K562 treated with DMSO at 1 percent for 12 hours (cell line): Measurements from ENCODE around the gene OR14A16. TPM values are rescaled to one million over a fixed set of nuclear protein-coding genes. Genes with fewer than 3 reads are reported as not detected.

Experiments used
- total RNA-seq: library from RNA; unstranded; fragments of 300-600 nt; gene quantifications from 2 replicates; pipeline ENCODE4 v1.2.3, GENCODE V29; 2022; ENCODE audit not compliant: insufficient read depth

The OR14A16 gene
- total RNA-seq: not detected in 2 replicates

GRCh38 chr1:247824023-247824422 is at the start of gene OR14A16:
Gene OR14A16 (minus strand): TSS chr1:247824119. CDS start chr1:247815729, 8,390 bp downstream.

DNA sequence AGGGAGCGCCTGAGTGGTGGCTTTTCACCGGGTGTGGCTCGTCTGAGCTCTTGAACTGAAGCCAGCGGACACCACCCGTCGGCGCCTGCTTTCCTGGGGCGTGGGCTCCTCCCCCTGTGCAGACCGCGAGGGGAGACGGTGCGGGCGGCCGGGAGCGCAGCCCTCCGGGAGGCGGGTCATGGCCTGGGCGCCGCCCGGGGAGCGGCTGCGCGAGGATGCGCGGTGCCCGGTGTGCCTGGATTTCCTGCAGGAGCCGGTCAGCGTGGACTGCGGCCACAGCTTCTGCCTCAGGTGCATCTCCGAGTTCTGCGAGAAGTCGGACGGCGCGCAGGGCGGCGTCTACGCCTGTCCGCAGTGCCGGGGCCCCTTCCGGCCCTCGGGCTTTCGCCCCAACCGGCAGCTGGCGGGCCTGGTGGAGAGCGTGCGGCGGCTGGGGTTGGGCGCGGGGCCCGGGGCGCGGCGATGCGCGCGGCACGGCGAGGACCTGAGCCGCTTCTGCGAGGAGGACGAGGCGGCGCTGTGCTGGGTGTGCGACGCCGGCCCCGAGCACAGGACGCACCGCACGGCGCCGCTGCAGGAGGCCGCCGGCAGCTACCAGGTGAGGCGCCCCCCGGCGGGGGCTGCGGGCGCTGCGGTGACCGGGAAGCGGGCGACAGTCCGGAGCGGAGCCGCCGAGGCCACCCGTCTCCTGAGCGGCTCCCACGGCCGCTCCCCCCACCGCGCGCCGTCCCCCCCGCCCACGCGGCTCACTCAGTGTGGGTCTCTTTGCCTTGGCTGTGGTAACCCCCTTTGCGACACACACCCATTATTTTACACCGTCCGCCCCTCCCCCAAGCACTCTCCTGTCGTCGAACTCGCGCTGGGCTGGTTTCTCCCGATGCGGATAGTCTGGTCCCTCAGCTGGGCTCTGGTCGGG is 33.4 kb upstream of the OR14A16 start, which contains the start of gene TRIM58:
Gene TRIM58, plus strand, starts transcription at position 119 of the 916 bp plus-strand sequence. Its CDS starts 60 bp downstream, at position 179.

DNA sequence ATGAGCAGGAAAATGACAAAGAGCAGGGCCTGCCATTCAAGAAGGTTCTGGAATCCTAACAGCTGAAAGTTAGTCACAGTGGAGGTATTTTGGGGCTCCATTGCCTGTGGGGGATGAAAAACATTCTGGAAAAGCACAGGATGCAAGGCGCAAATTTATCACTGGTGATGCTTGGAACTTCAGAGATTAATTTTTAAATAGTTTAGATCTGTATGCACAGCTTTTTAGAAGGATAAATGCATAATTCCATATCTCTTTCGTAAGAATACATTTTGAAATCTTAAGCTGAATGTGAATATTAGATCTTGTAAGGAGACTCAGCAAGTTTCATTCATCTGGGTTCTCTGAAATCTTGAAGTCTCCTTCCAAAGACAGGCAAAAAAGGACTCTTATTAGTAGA is 17.9 kb upstream of the OR14A16 start, which contains the start of gene OR11L1:
Gene OR11L1, minus strand, starts transcription at position 101 of the 400 bp plus-strand sequence. Its CDS starts 0 bp downstream, at position 101.

Other genes starting within 250 kb of the OR14A16 start
- not detected in 2 replicates for gene OR2G2, start 235.8 kb downstream of the OR14A16 start, total RNA-seq
- gene OR2G3, start 218.5 kb downstream of the OR14A16 start, total RNA-seq: not detected in 2 replicates
- not detected in 2 replicates for gene OR13G1, start 144.4 kb downstream of the OR14A16 start, total RNA-seq
- gene OR6F1, start 107.5 kb downstream of the OR14A16 start, total RNA-seq: not detected in 2 replicates
- gene OR14K1, start 85.5 kb downstream of the OR14A16 start, total RNA-seq: not detected in 2 replicates
- gene OR14A2, start 76.0 kb downstream of the OR14A16 start, total RNA-seq: not detected in 2 replicates
- not detected in 2 replicates for gene OR1C1, start 63.6 kb downstream of the OR14A16 start, total RNA-seq
- gene OR11L1, start 17.8 kb upstream of the OR14A16 start, total RNA-seq: not detected in 2 replicates
- 6.8 and 25.3 TPM in 2 replicates for gene TRIM58, start 33.1 kb upstream of the OR14A16 start, total RNA-seq
- 8.5 TPM in 1 of 2 replicates, not detected in the other for gene OR2W3, start 71.5 kb upstream of the OR14A16 start, total RNA-seq
- gene OR2T8, start 96.1 kb upstream of the OR14A16 start, total RNA-seq: not detected in 2 replicates
- not detected in 2 replicates for gene OR2AJ1, start 100.8 kb upstream of the OR14A16 start, total RNA-seq
- not detected in 2 replicates for gene OR2L8, start 124.7 kb upstream of the OR14A16 start, total RNA-seq
- not detected in 2 replicates for gene OR2AK2, start 141.1 kb upstream of the OR14A16 start, total RNA-seq
- gene OR2L5, start 189.5 kb upstream of the OR14A16 start, total RNA-seq: not detected in 2 replicates
- not detected in 2 replicates for gene OR2L2, start 206.0 kb upstream of the OR14A16 start, total RNA-seq
- not detected in 2 replicates for gene OR2L3, start 222.7 kb upstream of the OR14A16 start, total RNA-seq